Body of pancreas (tissue), 4 donors: Measurements from ENCODE around the gene CREB3L1.

Source experiments
- POLR2A ChIP-seq, 3 donors: fragments of 450-650 bp; IDR thresholded peaks; one replicate each; pipeline ENCODE4 v1.6.1; 2016; ENCODE audit warnings: antibody characterized with exemption in 3 of 3, mild to moderate bottlenecking in 2 of 3
- TF ChIP-seq, protein P1 (sequence below), 7 experiments: fragments of 450-650 bp in 4 of 7; fragments of 200-600 bp in 3 of 7; sonication (generic) in 3 of 7; IDR thresholded peaks; one replicate each; pipeline ENCODE4 v1.5.1; 2016 to 2019; ENCODE audit warnings: antibody characterized with exemption in 7 of 7

DNA sequence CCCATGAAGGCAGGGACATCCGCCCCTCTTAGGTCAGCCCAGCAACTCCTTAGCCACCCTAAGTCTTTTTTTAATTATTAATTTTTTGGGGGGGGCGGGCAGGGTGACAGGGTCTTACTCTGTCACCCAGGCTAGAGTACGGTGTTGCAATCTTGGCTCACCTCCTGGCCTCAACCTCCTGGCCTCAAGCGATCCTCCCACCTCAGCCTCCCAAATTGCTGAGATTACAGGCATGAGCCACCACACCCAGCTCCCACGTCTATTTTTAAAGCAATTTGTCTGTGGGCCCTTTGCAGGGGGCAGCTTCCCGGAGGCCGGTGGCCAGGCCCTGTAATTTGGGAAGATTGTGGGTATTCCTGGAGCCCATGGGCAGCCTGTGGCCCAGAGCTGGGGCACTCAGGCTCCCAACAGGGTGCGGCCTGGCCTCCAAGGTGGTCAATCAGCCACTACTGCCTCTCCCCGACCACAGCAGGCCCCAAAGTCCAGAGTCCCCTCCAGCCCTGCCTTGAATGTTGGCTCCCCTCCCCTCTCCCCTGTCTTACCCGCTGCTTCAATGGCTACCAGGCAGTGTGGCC is 27.2 kb downstream of the CREB3L1 start:
- TF ChIP-seq POLR2A (IDR thresholded peaks at IDR 0.05), result no peak
- TF ChIP-seq, protein P1, sequence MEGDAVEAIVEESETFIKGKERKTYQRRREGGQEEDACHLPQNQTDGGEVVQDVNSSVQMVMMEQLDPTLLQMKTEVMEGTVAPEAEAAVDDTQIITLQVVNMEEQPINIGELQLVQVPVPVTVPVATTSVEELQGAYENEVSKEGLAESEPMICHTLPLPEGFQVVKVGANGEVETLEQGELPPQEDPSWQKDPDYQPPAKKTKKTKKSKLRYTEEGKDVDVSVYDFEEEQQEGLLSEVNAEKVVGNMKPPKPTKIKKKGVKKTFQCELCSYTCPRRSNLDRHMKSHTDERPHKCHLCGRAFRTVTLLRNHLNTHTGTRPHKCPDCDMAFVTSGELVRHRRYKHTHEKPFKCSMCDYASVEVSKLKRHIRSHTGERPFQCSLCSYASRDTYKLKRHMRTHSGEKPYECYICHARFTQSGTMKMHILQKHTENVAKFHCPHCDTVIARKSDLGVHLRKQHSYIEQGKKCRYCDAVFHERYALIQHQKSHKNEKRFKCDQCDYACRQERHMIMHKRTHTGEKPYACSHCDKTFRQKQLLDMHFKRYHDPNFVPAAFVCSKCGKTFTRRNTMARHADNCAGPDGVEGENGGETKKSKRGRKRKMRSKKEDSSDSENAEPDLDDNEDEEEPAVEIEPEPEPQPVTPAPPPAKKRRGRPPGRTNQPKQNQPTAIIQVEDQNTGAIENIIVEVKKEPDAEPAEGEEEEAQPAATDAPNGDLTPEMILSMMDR (IDR thresholded peaks at IDR 0.05), result no peak
